ENCODE results near the gene BEND3. TPM values are rescaled to one million over a fixed set of nuclear protein-coding genes. Genes with fewer than 3 reads are reported as not detected.
A peak's percentile ranks its signal among the peaks of the same experiment; 100 is the strongest.
"Not testable (repeated sequence)": the region's sequence is repeated elsewhere in the genome, so short reads cannot be mapped to it uniquely, and the experiment has no call there.

The BEND3 gene
- total RNA-seq: 1.9 and 3.5 TPM in 2 replicates

DNA sequence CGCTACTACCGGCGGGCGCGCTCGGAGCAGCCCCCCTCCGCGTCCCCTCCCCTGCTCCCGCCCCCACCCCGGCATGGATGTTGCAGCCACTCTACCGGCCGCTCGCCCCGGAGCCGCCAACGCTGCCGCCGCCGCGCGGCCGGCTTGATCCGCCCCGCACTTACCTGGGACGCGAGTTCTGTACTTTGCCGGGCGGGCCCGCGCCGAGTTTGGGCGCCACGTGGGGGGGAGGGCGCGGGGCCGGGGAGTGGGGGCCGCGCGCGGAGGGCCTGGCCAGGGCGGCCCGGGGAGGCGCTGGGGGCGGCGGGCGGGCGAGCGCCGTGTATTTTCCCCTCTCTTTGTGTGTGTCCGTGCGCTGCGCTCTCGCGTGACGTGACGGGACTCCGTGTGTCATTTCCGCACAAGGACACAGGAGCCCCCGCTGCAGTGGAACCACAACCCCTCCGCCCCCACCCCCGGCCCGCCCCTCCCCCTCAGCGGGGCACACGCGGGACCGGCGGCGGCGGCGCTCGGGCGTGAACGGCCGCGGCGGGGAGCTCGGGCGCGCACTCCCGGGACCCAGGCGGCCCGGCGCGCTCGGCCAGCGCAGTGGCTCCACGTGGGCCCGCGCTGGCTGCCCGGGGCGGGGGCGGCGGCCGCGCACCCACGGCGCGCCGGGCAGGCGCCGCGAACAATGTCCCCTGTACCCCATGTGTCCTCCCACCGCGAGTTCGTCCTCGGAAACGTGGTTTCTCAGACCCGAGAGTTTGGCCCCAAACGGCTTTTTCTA lies at the start of gene BEND3:
BEND3 (minus strand) TSS at position 590 of the 769 bp plus-strand sequence. CDS start 16,230 bp downstream, outside the sequence.
- peak; percentile 50 for DNase-seq

DNA sequence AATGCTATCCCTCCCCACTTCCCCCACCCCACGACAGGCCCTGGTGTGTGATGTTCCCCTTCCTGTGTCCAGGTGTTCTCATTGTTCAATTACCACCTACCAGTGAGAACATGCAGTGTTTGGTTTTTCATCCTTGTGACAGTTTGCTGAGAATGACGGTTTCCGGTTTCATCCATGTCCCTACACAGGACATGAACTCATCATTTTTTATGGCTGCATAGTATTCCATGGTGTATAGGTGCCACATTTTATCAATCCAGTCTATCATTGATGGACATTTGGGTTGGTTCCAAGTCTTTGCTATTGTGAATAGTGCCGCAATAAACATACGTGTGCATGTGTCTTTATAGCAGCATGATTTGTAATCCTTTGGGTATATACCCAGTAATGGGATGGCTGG lies 49.0 kb upstream of the BEND3 start:
- not testable (repeated sequence) for DNase-seq

- DNase-seq: no peak
Measured at GRCh38 chr6:107161521-107161920, 46.2 kb upstream of the BEND3 start.

DNA sequence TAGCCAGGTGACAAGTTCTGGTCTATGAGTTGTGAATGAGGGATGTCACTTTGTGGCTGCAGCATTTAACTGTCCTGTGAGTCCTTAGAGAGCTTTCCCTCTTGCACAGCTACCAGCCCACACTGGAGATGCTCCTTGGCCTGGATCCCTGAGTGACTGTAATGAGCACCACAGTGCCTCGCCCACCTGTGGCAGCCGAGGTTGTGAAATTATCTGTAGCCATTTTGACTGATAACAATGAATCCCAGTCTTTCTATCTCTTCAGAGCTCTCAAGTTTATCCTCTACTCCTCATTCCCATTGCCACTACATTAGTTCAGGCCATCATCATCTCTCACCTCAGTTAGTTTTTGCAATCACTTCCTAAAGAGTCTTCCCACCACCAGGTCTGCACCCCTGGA lies 41.3 kb upstream of the BEND3 start:
- no peak for DNase-seq

- DNase-seq: no peak
Measured at GRCh38 chr6:107154801-107155160, 39.5 kb upstream of the BEND3 start.

DNA sequence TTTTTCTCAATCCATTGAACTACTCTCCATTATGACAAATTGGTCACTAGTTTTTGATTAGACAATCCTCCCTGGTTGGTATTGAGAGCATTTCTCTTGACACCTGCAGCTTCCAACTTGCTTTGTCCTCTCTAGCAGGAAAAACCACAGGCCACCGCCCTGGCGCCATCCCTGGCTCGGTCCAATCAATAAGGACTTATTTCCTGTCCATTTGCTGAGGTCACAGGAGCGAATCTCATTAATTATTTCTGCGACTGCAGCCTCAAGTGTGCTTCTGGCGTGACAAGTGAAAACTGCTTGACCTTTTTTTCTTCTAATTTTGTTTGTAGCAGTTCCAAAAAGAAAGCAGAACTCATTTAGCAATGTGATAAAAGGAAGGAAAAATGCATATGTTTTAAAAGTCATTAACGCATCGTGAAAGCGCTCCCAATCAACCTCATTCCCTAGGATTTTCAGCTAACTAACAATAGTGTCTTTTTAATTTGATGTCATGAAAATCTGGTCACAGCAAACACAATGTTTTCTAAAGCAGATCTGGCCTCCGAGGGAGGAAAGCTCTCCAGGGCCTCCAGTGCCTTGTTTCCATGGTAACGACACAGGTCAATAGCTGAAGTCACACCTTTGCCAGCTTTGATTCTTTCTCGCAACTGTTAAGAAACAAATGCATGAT lies 39.0 kb upstream of the BEND3 start:
- DNase-seq: peak; percentile 33

GRCh38 chr6:107152638-107153430 lies 37.5 kb upstream of the BEND3 start:
- no peak for DNase-seq

DNA sequence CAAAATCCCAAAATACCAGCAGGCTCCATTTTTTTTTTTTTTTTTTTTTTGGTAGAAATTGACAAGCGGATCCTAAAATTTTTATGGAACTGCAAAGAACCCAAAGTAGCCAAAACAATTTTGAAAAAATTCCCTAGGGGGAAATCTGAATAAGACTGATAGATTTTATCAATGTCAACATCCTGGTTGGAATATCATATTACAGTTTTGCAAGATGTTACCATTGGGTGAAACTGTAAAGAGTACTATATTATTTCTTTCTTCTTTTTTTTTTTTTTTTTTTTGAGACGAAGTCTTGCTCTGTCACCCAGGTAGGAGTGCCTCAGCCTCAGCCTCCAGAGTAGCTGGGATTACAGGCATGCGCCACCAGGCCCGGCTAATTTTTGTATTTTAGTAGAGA lies 29.4 kb upstream of the BEND3 start:
- DNase-seq: no peak

DNA sequence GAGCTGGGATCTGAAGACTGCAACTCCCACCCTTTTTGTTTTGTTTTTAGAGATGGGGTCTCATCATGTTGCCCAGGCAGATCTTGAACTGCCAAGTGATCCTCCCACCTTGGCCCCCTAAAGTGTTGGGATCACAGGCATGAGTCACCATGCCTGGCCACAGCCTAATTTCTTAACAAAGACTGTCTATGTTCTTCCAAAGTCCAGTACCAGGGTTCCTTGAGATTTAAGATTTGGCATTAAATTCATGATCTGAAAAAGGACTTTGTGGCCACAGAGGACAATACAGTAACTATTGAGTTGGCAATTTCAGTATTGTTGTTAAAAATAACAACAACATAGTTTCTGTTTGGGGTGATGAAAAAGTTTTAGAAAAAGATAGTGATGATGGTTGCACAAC lies 28.7 kb upstream of the BEND3 start:
- no peak for DNase-seq

GRCh38 chr6:107140581-107140980 lies 25.3 kb upstream of the BEND3 start:
- DNase-seq: no peak

DNA sequence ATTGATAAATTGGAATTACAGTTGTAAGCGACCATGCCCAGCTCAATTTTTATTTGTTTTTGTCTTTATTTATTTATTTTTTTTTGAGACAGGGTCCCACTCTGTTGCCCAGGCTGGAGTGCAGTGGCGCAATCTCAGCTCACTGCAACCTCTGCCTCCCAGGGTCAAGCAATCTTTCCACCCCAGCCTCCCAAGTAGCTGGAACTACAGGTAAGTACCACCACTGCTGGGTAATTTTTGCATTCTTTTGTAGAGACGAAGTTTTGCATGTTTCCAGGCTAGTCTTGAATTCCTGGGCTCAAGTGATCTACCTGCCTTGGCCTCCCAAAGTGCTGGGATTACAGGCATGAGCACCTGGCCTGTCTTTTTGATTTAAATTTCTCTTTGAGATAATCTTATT lies 21.0 kb upstream of the BEND3 start:
- DNase-seq: not testable (repeated sequence)

GRCh38 chr6:107135048-107135680 lies 19.8 kb upstream of the BEND3 start:
- DNase-seq: not testable (repeated sequence)

DNA sequence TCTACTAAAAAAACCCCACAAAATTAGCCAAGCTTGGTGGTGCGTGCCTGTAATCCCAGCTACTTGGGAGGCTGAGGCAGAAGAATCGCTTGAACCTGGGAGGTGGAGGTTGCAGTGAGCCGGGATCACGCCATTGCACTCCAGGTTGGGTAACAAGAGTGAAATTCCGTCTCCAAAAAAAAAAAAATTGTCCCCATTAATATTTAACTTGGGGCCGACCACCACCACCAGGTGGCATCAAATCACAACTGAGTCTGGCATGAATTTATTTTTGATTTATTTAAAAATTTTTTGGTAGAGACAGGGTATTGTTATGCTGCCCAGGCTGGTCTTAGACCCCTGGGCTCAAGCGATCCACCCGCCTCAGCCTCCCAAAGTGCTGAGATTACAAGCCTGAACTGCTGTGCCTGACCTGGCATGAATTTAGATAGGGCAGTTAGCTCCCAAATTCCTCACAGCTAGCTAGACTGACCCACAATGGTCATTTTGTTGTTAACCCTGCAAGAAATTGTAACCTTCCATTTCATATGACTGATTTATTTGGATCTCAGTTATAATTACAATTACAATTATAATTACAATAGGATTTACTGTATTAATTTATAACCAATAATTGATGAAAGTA lies 17.1 kb upstream of the BEND3 start:
- DNase-seq: peak; percentile 58

GRCh38 chr6:107129370-107129925 lies 14.1 kb upstream of the BEND3 start:
- no peak for DNase-seq

- DNase-seq: no peak
Measured at GRCh38 chr6:107128577-107128976, 13.3 kb upstream of the BEND3 start.

- no peak for DNase-seq
Measured at GRCh38 chr6:107128175-107128574, 12.9 kb upstream of the BEND3 start.

- DNase-seq: no peak
Measured at GRCh38 chr6:107125771-107126170, 10.5 kb upstream of the BEND3 start.

DNA sequence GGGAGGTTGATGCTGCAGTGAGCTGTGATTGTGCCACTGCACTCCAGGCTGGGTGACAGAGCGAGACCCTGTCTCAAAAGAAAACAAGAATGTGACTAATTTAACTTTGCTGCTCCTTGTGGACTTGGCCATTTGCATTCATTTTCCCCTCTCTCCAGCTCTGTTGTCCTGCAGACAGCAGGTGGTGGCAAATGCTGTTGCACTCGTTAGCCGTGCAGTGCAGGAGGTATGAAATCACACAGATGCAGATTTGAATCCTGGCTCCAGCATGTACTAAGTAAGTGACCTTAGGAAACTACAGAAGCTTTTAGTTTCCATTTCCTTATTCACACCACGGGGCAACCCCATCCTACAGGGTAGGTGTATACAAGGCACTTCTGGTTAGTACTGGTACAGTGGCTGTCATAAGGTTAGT lies 9.6 kb upstream of the BEND3 start:
- DNase-seq: no peak

DNA sequence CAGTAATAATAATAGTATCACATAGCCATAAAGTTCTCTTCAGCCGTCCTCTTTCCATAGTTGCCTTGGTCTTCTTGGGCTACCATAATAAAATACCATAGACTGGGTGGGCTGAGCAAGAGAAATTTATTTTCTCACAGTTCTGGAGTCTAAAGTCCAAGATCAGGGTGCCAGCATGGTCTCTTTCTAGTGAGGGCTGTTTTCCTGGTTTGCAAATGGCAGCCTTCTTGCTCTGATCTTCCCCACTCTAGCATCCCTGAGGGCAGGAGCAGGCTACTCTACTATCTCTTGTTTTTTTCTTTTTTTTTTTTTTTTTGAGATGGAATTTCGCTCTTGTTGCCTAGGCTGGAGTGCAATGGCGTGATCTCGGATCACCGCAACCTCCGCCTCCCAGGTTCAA lies 8.2 kb upstream of the BEND3 start:
- no peak for DNase-seq

GRCh38 chr6:107122748-107123147 lies 7.4 kb upstream of the BEND3 start:
- DNase-seq: no peak

GRCh38 chr6:107121964-107122495 lies 6.7 kb upstream of the BEND3 start:
- no peak for DNase-seq

- no peak for DNase-seq
Measured at GRCh38 chr6:107121266-107121665, 6.0 kb upstream of the BEND3 start.
